Endodermal cell (in vitro differentiated cells): ENCODE measurements around the gene ANGPTL3. TPM values are rescaled to one million over a fixed set of nuclear protein-coding genes. Genes with fewer than 3 reads are reported as not detected.

Experiments
- DNase-seq: peaks from one replicate; pipeline ENCODE4 v3.0.0-alpha.2; 2017
- H3K27ac ChIP-seq: 2 replicates; pipeline ENCODE4 v1.5.1; 2013; ENCODE audit warnings: mild to moderate bottlenecking, low read depth, low read length, moderate library complexity
- H3K27me3 ChIP-seq: 2 replicates; pipeline ENCODE4 v1.6.1; 2013; ENCODE audit warnings: mild to moderate bottlenecking, low read length, moderate library complexity; ENCODE audit not compliant: insufficient read depth, control insufficient read depth, poor library complexity, severe bottlenecking
- H3K36me3 ChIP-seq: 2 replicates; pipeline ENCODE4 v1.7.0; 2013; ENCODE audit warnings: mild to moderate bottlenecking, low read length, moderate library complexity; ENCODE audit not compliant: control insufficient read depth, insufficient read depth
- H3K4me1 ChIP-seq: one replicate; pipeline ENCODE4 v1.7.0; 2013; ENCODE audit warnings: low read length; ENCODE audit not compliant: control insufficient read depth, insufficient read depth
- H3K4me3 ChIP-seq: 2 replicates; pipeline ENCODE4 v1.5.1; 2013; ENCODE audit warnings: mild to moderate bottlenecking, low read length, moderate library complexity
- H3K9ac ChIP-seq: 2 replicates; pipeline ENCODE4 v1.6.1; 2013; ENCODE audit warnings: mild to moderate bottlenecking, low read length, moderate library complexity; ENCODE audit not compliant: poor library complexity, severe bottlenecking; ENCODE audit errors: extremely low read depth
- H3K9me3 ChIP-seq: 2 replicates; pipeline ENCODE4 v1.6.1; 2013; ENCODE audit warnings: mild to moderate bottlenecking, low read length, moderate library complexity; ENCODE audit not compliant: control insufficient read depth
- H3K27ac Mint-ChIP-seq: 2 replicates; pipeline ENCODE4 v1.8.0; 2020; ENCODE audit warnings: mixed read lengths
- H3K27me3 Mint-ChIP-seq: 2 replicates; pipeline ENCODE4 v1.8.0; 2021; ENCODE audit warnings: mild to moderate bottlenecking, mixed read lengths; ENCODE audit not compliant: insufficient read depth
- H3K36me3 Mint-ChIP-seq: 2 replicates; pipeline ENCODE4 v1.8.0; 2020; ENCODE audit warnings: low read depth, mixed read lengths
- H3K4me1 Mint-ChIP-seq: 2 replicates; pipeline ENCODE4 v1.8.0; 2020; ENCODE audit warnings: mixed read lengths
- H3K4me3 Mint-ChIP-seq: 2 replicates; pipeline ENCODE4 v1.8.0; 2020; ENCODE audit warnings: mild to moderate bottlenecking, moderate library complexity, mixed read lengths
- H3K9me3 Mint-ChIP-seq: 2 replicates; pipeline ENCODE4 v1.8.0; 2020; ENCODE audit warnings: mild to moderate bottlenecking, mixed read lengths
- CTCF ChIP-seq: fragments of 200-600 bp; sonication (generic); conservative IDR thresholded peaks from 2 replicates; pipeline ENCODE4 v1.5.0; 2021; ENCODE audit warnings: antibody characterized with exemption, mild to moderate bottlenecking
- WGBS, 2 experiments: methylation state at CpG; one replicate each; pipeline versions ENCODE4 v1.1.5 to v1.1.7; 2013; ENCODE audit warnings: missing lambda C conversion rate in 2 of 2, mixed read lengths in 1 of 2; ENCODE audit not compliant: insufficient coverage in 1 of 2, insufficient read length in 1 of 2; 5-methylcytosine and 5-hydroxymethylcytosine counted together
- total RNA-seq, 2 donors: library from RNA; stranded (reverse); fragmentation: NEBNext Ultra II Directional in 1 of 2; extraction: Animal tissue kit (Norgen Biotek cat#: 25700) in 1 of 2; gene quantifications; 2 replicates in 1 of 2; 3 replicates in 1 of 2; pipeline ENCODE4 v1.2.1, GENCODE V29; 2021

ANGPTL3 gene
- total RNA-seq, 2 donors from 2014 or later, result not detected

GRCh38 chr1:62590970-62591368 is 6.4 kb upstream of the ANGPTL3 start:
- Mint-ChIP-seq H3K27me3 (no peaks in the 10 kb centered on the region), H3K4me3 (no peak overlapping the region), H3K36me3 (peaks cover 17% of the 10 kb centered on the region), H3K27ac (no peak overlapping the region), H3K4me1 (peaks cover under 1% of the 10 kb centered on the region), H3K9me3 (no peaks in the 10 kb centered on the region)
- H3K27ac ChIP-seq, result no peak overlapping the region
- H3K4me3 ChIP-seq, result no peak overlapping the region
- DNase-seq, result no peak
- H3K9me3 ChIP-seq, result no peaks in the 10 kb centered on the region
- TF ChIP-seq CTCF, result no peak
- peaks cover 14% of the 10 kb centered on the region for H3K36me3 ChIP-seq
- WGBS, 2 experiments, result 93% methylated on average over 1 of the region's 1 CpG; no CpG with 5 or more reads in 1 of the 2 experiments
- no peaks in the 10 kb centered on the region for H3K4me1 ChIP-seq
- no peaks in the 10 kb centered on the region for H3K27me3 ChIP-seq
- H3K9ac ChIP-seq, result no peak overlapping the region

- Histone ChIP-seq H3K36me3 (peaks cover 3% of the 10 kb centered on the region), H3K4me3 (no peak overlapping the region), H3K27me3 (no peaks in the 10 kb centered on the region), H3K9me3 (no peaks in the 10 kb centered on the region), H3K9ac (no peak overlapping the region), H3K4me1 (no peaks in the 10 kb centered on the region), H3K27ac (no peak overlapping the region)
- H3K27ac Mint-ChIP-seq, result peak overlapping the region; percentile 55
- no peaks in the 10 kb centered on the region for H3K27me3 Mint-ChIP-seq
- no peak for TF ChIP-seq CTCF
- peaks cover 22% of the 10 kb centered on the region for H3K36me3 Mint-ChIP-seq
- no peaks in the 10 kb centered on the region for H3K9me3 Mint-ChIP-seq
- no peaks in the 10 kb centered on the region for H3K4me1 Mint-ChIP-seq
- H3K4me3 Mint-ChIP-seq, result no peak overlapping the region
- 71% methylated on average over 1 of the region's 2 CpGs; no CpG with 5 or more reads in 1 of the 2 experiments for WGBS, 2 experiments
- no peak for DNase-seq
Measured at GRCh38 chr1:62593825-62594394, 3.4 kb upstream of the ANGPTL3 start.

- 93 to 99% methylated on average over 2 to 3 of the region's 3 CpGs for WGBS, 2 experiments
- H3K36me3 Mint-ChIP-seq, result peaks cover 13% of the 10 kb centered on the region
Measured at GRCh38 chr1:62595647-62596046, 1.7 kb upstream of the ANGPTL3 start.

More at GRCh38 chr1:62595647-62596046, 1.7 kb upstream of the ANGPTL3 start:
- H3K4me3 ChIP-seq, result no peak overlapping the region
- H3K9me3 Mint-ChIP-seq, result no peaks in the 10 kb centered on the region
- DNase-seq, result no peak
- H3K36me3 ChIP-seq, result peaks cover 3% of the 10 kb centered on the region
- H3K27ac ChIP-seq, result no peak overlapping the region
- H3K4me1 ChIP-seq, result no peaks in the 10 kb centered on the region
- H3K4me3 Mint-ChIP-seq, result no peak overlapping the region
- no peaks in the 10 kb centered on the region for H3K4me1 Mint-ChIP-seq
- no peak overlapping the region for H3K9ac ChIP-seq
- H3K9me3 ChIP-seq, result no peaks in the 10 kb centered on the region
- no peaks in the 10 kb centered on the region for H3K27me3 Mint-ChIP-seq
- TF ChIP-seq CTCF, result no peak
- H3K27me3 ChIP-seq, result no peaks in the 10 kb centered on the region
- no peak overlapping the region for H3K27ac Mint-ChIP-seq
